AG08396 (cell line): ENCODE data around the gene FBXL17.

ENCODE experiments used
- DNase-seq: peaks from one replicate; pipeline ENCODE4 v3.0.0; 2012; ENCODE audit warnings: low spot score, mixed read lengths

The FBXL17 gene

DNA sequence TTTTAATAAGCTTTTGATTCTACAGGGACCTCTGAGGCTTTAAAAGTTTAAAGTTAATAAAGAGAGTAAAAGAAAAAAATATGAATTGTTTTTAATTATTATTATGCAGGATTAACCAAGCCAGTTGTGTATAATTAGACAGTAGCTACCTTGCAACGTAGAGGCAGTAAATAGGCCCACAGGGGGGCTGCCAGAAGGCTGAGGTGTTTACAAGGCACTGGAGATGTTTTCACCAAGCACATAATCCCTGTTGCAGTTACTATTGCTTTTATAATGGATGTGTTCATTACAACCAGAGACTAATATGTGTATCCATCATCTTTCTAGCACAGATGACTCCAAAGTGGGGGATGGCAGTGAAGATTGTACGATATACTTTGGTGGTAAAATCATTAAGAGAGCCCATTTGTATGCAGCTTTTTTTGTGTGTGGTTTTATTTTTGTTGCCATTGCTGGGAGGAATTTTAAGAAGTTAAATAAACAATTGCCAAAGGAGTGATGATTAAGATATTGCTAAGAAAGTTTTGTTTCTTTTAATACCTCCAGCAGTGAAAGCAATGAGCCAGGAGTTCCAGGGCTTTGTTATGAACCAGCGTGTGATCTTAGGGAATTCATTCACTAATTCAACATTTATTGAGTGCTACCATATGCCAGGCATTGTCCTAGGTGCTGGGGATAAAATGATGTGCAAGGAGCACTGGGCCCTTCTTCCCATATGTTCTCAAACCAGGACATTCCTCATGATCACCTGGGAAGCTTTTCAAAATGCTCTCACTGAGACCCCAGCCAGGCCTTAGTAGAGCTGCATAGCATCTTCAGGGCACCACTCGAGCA, 572.5 kb downstream of the FBXL17 start:
- no peak for DNase-seq
